ENCODE measurements around the gene SYNPR.
"Not testable (repeated sequence)": the region's sequence is repeated elsewhere in the genome, so short reads cannot be mapped to it uniquely, and the experiment has no call there.

Gene SYNPR

DNA sequence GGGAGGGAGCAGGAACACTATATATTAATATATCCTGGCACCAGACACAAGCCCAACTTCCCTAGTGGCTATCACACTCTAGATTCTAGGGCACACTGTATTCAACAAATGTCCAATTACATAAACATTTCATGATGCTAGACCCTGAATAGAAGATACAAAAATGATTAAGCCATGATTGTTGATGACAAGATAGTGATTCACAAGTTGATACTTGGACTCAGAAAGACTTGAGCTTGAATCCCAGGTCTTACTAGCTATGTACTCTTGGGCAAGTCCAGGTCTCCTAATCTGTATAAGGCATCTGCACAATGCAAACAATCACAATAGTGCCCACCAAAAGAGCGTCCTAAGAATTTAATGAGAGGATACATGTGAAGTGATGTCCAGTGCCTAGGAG lies 364.4 kb downstream of the SYNPR start:
- ATAC-seq = no peak
- TF ChIP-seq ZFP3 (CRISPR knock-in tag; IDR thresholded peaks at IDR 0.05) (no peak), ZNF70 (CRISPR knock-in tag; IDR thresholded peaks at IDR 0.05) (no peak), CSDC2 (CRISPR knock-in tag; IDR thresholded peaks at IDR 0.05) (no peak), ZNF8 (CRISPR knock-in tag; IDR thresholded peaks at IDR 0.05) (no peak), ARNTL (CRISPR knock-in tag; IDR thresholded peaks at IDR 0.05; ENCODE audit: borderline replicate concordance, low read depth) (no peak), ZC3H10 (CRISPR knock-in tag; IDR thresholded peaks at IDR 0.05) (no peak), PPARA (CRISPR knock-in tag; IDR thresholded peaks at IDR 0.05; ENCODE audit: borderline replicate concordance) (no peak), GLIS3 (CRISPR knock-in tag; IDR thresholded peaks at IDR 0.05) (no peak), TOX (CRISPR knock-in tag; IDR thresholded peaks at IDR 0.05; ENCODE audit: borderline replicate concordance) (no peak)
- TF ChIP-seq, protein P1, sequence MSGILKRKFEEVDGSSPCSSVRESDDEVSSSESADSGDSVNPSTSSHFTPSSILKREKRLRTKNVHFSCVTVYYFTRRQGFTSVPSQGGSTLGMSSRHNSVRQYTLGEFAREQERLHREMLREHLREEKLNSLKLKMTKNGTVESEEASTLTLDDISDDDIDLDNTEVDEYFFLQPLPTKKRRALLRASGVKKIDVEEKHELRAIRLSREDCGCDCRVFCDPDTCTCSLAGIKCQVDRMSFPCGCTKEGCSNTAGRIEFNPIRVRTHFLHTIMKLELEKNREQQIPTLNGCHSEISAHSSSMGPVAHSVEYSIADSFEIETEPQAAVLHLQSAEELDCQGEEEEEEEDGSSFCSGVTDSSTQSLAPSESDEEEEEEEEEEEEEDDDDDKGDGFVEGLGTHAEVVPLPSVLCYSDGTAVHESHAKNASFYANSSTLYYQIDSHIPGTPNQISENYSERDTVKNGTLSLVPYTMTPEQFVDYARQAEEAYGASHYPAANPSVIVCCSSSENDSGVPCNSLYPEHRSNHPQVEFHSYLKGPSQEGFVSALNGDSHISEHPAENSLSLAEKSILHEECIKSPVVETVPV (CRISPR knock-in tag; IDR thresholded peaks at IDR 0.05) = no peak

DNA sequence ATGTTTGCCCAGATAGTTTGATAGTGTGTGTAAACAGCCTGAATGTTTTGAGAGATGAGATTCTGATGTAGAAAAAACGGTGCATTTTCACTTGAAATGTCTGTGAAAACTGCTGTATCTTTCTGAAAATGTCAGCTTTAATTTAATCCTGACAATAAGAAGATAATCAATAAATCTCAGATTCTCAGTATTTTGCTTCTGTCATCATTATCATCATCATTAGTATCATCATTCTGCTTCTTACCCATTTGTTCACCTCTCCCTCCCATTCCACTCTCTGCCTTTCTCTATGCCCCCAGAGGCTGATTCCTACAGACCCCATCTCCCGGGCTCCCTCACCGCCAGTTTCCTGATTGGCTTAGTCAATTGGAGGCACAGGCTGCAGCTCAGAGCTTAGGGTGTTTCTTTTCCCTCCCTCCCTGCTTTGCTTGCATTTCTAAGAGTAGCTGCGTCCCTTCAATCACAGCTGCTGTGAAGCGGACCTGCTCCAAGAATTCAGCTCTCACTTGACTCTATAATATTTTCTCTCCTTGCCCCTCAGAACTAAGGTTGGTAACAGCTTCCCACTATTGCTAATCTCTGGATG lies 366.2 kb downstream of the SYNPR start:
- ATAC-seq = no peak
- TF ChIP-seq TOX (CRISPR knock-in tag; IDR thresholded peaks at IDR 0.05; ENCODE audit: borderline replicate concordance) = no peak
- TF ChIP-seq, protein P2, sequence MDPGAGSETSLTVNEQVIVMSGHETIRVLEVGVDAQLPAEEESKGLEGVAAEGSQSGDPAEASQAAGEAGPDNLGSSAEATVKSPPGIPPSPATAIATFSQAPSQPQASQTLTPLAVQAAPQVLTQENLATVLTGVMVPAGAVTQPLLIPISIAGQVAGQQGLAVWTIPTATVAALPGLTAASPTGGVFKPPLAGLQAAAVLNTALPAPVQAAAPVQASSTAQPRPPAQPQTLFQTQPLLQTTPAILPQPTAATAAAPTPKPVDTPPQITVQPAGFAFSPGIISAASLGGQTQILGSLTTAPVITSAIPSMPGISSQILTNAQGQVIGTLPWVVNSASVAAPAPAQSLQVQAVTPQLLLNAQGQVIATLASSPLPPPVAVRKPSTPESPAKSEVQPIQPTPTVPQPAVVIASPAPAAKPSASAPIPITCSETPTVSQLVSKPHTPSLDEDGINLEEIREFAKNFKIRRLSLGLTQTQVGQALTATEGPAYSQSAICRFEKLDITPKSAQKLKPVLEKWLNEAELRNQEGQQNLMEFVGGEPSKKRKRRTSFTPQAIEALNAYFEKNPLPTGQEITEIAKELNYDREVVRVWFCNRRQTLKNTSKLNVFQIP (CRISPR knock-in tag; IDR thresholded peaks at IDR 0.05; ENCODE audit: borderline replicate concordance, low read depth) = no peak
- no peak for TF ChIP-seq BACH2 (CRISPR knock-in tag; IDR thresholded peaks at IDR 0.05; ENCODE audit: borderline replicate concordance)
- no peak for TF ChIP-seq ZNF8 (CRISPR knock-in tag; IDR thresholded peaks at IDR 0.05)
- TF ChIP-seq ISL1 (CRISPR knock-in tag; IDR thresholded peaks at IDR 0.05) = no peak
- TF ChIP-seq OSR1 (CRISPR knock-in tag; IDR thresholded peaks at IDR 0.05) = no peak
- no peak for TF ChIP-seq ZNF565 (CRISPR knock-in tag; conservative IDR thresholded peaks at IDR 0.05; ENCODE audit: low read depth)
- TF ChIP-seq ZC3H10 (CRISPR knock-in tag; IDR thresholded peaks at IDR 0.05) = no peak
- TF ChIP-seq, protein P3, sequence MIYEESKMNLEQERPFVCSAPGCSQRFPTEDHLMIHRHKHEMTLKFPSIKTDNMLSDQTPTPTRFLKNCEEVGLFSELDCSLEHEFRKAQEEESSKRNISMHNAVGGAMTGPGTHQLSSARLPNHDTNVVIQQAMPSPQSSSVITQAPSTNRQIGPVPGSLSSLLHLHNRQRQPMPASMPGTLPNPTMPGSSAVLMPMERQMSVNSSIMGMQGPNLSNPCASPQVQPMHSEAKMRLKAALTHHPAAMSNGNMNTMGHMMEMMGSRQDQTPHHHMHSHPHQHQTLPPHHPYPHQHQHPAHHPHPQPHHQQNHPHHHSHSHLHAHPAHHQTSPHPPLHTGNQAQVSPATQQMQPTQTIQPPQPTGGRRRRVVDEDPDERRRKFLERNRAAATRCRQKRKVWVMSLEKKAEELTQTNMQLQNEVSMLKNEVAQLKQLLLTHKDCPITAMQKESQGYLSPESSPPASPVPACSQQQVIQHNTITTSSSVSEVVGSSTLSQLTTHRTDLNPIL (CRISPR knock-in tag; IDR thresholded peaks at IDR 0.05; ENCODE audit: low read depth) = no peak
- no peak for TF ChIP-seq ZNF70 (CRISPR knock-in tag; IDR thresholded peaks at IDR 0.05)

DNA sequence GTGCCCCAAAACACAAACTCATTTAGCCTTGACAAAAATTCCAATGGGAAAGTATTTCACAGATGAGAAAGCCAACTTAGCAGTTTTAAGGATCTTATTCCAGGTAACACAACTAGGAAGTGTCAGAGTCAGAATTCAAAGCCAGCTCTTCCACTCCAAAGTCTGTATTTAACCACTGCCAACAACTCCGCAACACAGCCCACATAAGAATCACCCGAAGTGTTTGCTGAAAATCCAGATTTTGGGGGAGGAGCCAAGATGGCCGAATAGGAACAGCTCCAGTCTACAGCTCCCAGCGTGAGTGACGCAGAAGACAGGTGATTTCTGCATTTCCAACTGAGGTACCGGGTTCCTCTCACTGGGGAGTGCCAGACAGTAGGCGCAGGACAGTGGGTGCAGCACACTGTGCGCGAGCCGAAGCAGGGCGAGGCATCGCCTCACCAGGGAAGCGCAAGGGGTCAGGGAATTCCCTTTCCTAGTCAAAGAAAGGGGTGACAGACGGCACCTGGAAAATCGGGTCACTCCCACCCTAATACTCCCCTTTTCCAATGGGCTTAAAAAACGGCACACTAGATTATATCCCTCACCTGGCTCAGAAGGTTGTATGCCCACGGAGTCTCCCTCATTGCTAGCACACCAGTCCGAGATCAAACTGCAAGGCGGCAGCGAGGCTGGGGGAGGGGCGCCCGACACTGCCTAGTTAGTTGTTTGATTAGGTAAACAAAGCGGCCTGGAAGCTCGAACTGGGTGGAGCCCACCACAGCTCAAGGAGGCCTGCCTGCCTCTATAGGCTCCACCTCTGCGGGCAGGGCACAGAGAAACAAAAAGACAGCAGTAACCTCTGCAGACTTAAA lies 367.0 kb downstream of the SYNPR start:
- ATAC-seq = not testable (repeated sequence)

DNA sequence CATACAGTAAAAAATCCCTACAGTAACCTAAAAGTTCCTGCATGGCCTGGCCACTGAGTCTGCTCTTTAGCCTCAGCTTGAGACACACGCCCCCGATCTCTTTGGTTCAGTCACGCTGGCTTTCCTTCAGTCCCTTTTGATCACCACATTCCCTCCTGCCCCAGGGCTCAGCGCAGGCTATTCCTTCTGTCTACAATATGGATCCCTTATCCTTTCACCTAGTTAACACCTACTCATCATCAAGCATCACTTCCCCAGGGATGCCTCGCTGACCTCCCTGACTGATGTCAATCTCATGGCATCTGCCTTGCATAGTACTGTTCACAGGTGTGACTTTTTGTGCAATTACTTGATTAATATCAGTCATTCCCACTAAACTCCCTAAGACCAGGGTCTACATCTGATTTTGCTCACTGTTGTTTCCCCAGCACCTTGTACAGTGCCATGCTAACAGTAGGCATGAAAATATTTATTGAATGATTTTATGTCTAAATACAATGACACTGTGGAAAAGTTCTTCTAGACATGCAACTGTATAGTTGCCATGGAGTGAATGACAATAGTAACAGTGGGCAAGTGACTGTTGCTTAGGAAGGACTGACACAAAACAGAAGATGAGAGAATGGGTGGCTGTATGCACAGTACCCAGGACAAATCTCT lies 374.1 kb downstream of the SYNPR start, which contains the start of gene SNTN:
TSS of gene SNTN (plus strand) at position 610 of the 660 bp plus-strand sequence. CDS start at position 623, 13 bp downstream.
- TF ChIP-seq, protein P1 (CRISPR knock-in tag; IDR thresholded peaks at IDR 0.05) = no peak
- no peak for TF ChIP-seq ZFP30 (CRISPR knock-in tag; IDR thresholded peaks at IDR 0.05)
- ATAC-seq = no peak

DNA sequence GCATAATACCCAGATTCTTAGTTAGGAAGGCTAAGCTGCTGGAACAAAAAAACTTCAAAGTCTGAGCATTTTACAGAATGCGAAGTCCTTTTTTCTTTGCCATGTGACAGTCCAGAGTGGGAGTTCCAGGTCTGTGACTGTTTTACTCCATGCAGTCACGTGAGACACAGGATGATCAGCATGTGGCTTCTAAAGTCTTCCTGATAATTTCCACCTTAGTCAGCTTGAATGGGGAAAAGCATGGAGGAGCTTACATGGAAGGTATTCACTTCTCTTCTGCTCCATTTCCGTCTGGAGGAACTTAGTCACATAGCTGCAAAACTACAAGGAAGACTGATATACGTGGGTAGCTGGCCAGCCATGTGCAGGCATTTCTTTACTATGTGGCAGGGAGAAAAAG lies 376.1 kb downstream of the SYNPR start:
- no peak for ATAC-seq
- TF ChIP-seq ZNF70 (CRISPR knock-in tag; IDR thresholded peaks at IDR 0.05) = no peak
- no peak for TF ChIP-seq PPARA (CRISPR knock-in tag; IDR thresholded peaks at IDR 0.05; ENCODE audit: borderline replicate concordance)
- TF ChIP-seq, protein P4, sequence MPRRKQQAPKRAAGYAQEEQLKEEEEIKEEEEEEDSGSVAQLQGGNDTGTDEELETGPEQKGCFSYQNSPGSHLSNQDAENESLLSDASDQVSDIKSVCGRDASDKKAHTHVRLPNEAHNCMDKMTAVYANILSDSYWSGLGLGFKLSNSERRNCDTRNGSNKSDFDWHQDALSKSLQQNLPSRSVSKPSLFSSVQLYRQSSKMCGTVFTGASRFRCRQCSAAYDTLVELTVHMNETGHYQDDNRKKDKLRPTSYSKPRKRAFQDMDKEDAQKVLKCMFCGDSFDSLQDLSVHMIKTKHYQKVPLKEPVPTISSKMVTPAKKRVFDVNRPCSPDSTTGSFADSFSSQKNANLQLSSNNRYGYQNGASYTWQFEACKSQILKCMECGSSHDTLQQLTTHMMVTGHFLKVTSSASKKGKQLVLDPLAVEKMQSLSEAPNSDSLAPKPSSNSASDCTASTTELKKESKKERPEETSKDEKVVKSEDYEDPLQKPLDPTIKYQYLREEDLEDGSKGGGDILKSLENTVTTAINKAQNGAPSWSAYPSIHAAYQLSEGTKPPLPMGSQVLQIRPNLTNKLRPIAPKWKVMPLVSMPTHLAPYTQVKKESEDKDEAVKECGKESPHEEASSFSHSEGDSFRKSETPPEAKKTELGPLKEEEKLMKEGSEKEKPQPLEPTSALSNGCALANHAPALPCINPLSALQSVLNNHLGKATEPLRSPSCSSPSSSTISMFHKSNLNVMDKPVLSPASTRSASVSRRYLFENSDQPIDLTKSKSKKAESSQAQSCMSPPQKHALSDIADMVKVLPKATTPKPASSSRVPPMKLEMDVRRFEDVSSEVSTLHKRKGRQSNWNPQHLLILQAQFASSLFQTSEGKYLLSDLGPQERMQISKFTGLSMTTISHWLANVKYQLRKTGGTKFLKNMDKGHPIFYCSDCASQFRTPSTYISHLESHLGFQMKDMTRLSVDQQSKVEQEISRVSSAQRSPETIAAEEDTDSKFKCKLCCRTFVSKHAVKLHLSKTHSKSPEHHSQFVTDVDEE (CRISPR knock-in tag; IDR thresholded peaks at IDR 0.05) = no peak
- no peak for TF ChIP-seq ZNF565 (CRISPR knock-in tag; conservative IDR thresholded peaks at IDR 0.05; ENCODE audit: low read depth)
- TF ChIP-seq TCF4 (CRISPR knock-in tag; IDR thresholded peaks at IDR 0.05; ENCODE audit: borderline replicate concordance) = no peak
- TF ChIP-seq, protein P5, sequence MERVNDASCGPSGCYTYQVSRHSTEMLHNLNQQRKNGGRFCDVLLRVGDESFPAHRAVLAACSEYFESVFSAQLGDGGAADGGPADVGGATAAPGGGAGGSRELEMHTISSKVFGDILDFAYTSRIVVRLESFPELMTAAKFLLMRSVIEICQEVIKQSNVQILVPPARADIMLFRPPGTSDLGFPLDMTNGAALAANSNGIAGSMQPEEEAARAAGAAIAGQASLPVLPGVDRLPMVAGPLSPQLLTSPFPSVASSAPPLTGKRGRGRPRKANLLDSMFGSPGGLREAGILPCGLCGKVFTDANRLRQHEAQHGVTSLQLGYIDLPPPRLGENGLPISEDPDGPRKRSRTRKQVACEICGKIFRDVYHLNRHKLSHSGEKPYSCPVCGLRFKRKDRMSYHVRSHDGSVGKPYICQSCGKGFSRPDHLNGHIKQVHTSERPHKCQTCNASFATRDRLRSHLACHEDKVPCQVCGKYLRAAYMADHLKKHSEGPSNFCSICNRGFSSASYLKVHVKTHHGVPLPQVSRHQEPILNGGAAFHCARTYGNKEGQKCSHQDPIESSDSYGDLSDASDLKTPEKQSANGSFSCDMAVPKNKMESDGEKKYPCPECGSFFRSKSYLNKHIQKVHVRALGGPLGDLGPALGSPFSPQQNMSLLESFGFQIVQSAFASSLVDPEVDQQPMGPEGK (CRISPR knock-in tag; IDR thresholded peaks at IDR 0.05; ENCODE audit: borderline replicate concordance) = no peak
- TF ChIP-seq ZFP30 (CRISPR knock-in tag; IDR thresholded peaks at IDR 0.05) = no peak
- TF ChIP-seq ISL1 (CRISPR knock-in tag; IDR thresholded peaks at IDR 0.05) = no peak
- no peak for TF ChIP-seq TOX (CRISPR knock-in tag; IDR thresholded peaks at IDR 0.05; ENCODE audit: borderline replicate concordance)

Measured in SK-N-SH treated with all-trans-retinoic acid at 6 μM for 48 hours (cell line).